Measurements from ENCODE around the gene ATP1B2.
"Not testable (repeated sequence)": the region's sequence is repeated elsewhere in the genome, so short reads cannot be mapped to it uniquely, and the experiment has no call there.

The ATP1B2 gene

DNA sequence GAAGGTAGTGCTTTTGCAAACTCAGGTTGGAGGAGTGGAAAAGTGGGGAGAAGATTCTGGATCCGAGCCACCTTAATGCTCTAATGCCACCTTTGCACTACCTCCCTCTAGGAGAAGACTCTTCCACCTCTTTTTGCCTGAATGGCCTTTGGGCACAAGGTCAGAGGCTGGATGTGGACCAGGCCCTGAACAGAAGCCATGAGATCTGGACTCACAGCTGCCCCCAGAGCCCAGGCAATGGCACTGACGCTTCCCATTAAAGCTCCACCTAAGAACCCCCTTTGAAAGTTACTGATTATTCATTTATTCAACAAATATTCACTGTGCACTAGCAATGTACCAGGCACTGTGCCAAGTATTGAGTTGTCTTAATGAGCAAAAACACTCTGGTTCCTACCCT, 17.6 kb upstream of the ATP1B2 start:
- no peak overlapping the region for H3K4me3 ChIP-seq (replicated peaks in 1 of 2; ENCODE audit: low read depth in 2 of 2, low read length in 2 of 2)
- DNase-seq (ENCODE audit: low read depth in 2 of 2): no peak
- TF ChIP-seq, protein P1, sequence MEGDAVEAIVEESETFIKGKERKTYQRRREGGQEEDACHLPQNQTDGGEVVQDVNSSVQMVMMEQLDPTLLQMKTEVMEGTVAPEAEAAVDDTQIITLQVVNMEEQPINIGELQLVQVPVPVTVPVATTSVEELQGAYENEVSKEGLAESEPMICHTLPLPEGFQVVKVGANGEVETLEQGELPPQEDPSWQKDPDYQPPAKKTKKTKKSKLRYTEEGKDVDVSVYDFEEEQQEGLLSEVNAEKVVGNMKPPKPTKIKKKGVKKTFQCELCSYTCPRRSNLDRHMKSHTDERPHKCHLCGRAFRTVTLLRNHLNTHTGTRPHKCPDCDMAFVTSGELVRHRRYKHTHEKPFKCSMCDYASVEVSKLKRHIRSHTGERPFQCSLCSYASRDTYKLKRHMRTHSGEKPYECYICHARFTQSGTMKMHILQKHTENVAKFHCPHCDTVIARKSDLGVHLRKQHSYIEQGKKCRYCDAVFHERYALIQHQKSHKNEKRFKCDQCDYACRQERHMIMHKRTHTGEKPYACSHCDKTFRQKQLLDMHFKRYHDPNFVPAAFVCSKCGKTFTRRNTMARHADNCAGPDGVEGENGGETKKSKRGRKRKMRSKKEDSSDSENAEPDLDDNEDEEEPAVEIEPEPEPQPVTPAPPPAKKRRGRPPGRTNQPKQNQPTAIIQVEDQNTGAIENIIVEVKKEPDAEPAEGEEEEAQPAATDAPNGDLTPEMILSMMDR (IDR thresholded peaks at IDR 0.05; ENCODE audit: low read depth, low read length): no peak

DNA sequence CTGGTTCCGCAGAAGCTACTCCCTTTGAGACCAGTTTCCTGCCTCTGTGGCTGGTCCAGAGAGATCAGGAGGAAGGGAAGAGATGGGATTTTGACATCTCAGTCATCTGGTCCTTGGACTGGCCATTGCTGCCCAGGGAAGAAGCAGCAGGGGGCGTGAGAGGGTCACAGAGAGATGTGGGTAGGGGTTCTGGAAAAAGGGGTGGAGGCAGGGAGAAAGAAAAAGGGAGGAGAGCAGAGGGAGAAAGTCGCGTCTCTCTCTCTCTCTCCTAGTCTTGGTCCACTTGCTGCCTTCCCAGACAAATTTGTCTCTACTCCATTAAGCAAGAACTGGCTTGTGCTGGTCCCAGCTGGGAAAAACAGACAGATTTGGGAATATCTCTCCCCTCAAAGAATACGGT, 16.3 kb upstream of the ATP1B2 start:
- DNase-seq (ENCODE audit: low read depth in 2 of 2): peak; percentile 48 to 72
- H3K4me3 ChIP-seq (replicated peaks in 1 of 2; ENCODE audit: low read depth in 2 of 2, low read length in 2 of 2): no peak overlapping the region

DNA sequence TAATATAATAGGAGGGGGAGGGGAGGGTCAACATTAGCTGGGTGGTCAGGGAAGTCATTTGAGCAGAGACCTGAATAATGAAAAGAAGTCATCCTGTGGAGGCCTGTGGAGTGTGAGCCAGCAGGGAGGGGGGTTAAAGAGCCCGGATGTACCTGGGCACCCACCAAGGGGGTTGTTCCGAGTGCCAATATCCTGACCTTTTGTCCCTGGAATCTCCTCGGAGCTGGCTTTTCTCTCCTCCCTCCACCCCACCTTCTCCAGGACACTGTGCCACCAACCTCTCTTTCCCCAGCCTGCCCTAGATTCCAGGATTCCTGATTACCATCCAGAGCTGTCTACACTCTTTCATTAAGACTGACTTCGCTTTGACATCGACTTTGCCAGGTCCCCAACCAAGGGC, 14.6 kb upstream of the ATP1B2 start:
- no peak overlapping the region for H3K4me3 ChIP-seq (replicated peaks in 1 of 2; ENCODE audit: low read depth in 2 of 2, low read length in 2 of 2)
- DNase-seq (ENCODE audit: low read depth in 2 of 2): no peak
- TF ChIP-seq, protein P1 (IDR thresholded peaks at IDR 0.05; ENCODE audit: low read depth, low read length): no peak

More for the DNA sequence above, 16.3 kb upstream of the ATP1B2 start:
- TF ChIP-seq, protein P1 (IDR thresholded peaks at IDR 0.05; ENCODE audit: low read depth, low read length): peak; percentile 75

DNA sequence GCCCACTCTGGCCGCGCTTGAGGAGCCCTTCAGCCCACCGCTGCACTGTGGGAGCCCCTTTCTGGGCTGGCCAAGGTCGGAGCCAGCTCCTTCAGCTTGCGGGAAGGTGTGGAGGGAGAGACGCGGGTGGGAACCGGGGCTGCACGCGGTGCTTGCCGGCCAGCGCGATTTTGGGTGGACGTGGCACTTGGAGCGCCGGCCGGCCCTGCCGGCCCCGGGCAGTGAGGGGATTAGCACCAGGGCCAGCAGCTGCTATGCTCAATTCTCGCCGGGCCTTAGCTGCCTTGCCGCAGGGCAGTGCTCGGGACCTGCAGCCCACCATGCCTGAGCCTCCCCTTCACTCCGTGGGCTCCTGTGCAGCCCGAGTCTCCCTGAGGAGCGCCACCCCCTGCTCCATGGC, 9.9 kb upstream of the ATP1B2 start:
- H3K4me3 ChIP-seq (replicated peaks in 1 of 2; ENCODE audit: low read depth in 2 of 2, low read length in 2 of 2): no peak overlapping the region
- TF ChIP-seq, protein P1 (IDR thresholded peaks at IDR 0.05; ENCODE audit: low read depth, low read length): no peak
- DNase-seq (ENCODE audit: low read depth in 2 of 2): no peak

DNA sequence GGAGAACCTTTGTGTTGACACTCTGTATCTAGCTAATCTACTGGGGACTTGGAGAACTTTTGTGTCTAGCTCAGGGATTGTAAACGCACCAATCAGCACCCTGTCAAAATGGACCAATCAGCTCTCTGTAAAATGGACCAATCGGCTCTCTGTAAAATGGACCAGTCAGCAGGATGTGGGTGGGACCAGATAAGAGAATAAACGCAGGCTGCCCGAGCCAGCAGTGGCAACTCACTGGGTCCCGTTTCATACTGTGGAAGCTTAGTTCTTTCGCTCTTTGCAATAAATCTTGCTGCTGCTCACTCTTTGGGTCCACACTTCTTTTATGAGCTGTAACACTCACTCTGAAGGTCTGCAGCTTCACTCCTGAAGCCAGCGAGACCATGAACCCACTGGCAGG, 9.1 kb upstream of the ATP1B2 start:
- not testable (repeated sequence) for H3K4me3 ChIP-seq (replicated peaks in 1 of 2; ENCODE audit: low read depth in 2 of 2, low read length in 2 of 2); DNase-seq (ENCODE audit: low read depth in 2 of 2)

DNA sequence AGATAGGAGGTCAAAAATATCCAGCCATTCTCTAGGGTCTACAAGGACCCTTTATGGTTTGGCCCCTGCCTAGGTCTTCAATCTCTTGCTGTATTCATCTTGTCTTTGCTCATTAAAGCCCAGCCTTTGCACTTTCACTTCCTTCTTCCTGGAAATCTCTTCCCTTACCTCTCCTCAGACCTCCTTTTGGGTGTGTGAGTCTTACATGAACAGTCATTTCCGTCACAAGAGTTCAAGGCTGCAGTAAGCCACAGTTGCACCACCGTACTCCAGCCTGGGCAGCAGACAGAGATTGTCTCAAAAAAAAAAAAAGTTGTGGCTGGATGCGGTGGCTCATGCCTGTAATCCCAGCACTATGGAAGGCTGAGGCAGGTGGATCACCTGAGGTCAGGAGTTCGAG, 6.0 kb upstream of the ATP1B2 start:
- no peak for DNase-seq (ENCODE audit: low read depth in 2 of 2)
- TF ChIP-seq, protein P1 (IDR thresholded peaks at IDR 0.05; ENCODE audit: low read depth, low read length): no peak
- H3K4me3 ChIP-seq (replicated peaks in 1 of 2; ENCODE audit: low read depth in 2 of 2, low read length in 2 of 2): no peak overlapping the region

DNA sequence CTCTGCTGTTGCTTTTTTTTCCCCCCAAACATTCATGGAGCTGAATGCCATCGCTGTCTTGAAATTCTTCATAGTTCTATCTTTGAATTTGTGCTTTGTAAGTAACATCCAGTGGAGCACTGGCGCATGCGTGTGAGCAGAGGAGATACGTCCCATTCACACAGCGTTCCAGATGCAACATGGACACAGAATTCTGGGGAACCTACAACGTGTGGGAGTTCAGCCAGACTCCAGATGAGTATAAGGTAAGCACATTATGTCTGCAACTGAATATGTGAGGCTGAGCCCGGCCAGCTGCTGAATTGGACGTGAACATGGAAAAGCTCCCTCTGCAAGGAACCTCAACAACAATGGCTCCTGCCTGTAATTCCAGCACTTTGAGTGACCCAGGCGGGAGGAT, 4.3 kb upstream of the ATP1B2 start:
- no peak overlapping the region for H3K4me3 ChIP-seq (replicated peaks in 1 of 2; ENCODE audit: low read depth in 2 of 2, low read length in 2 of 2)
- DNase-seq (ENCODE audit: low read depth in 2 of 2): no peak
- TF ChIP-seq, protein P1 (IDR thresholded peaks at IDR 0.05; ENCODE audit: low read depth, low read length): no peak
